Parathyroid adenoma (tissue), 2 donors: Measurements from ENCODE around the gene COL15A1.

Experiments used
- H2AFZ ChIP-seq: fragments of 300-600 bp; sonication (generic); one replicate; pipeline ENCODE4 v1.7.0; 2017; ENCODE audit warnings: antibody characterized with exemption, mild to moderate bottlenecking
- H3K27ac ChIP-seq: fragments of 300-600 bp; sonication (generic); one replicate; pipeline ENCODE4 v1.7.0; 2017
- H3K27me3 ChIP-seq: fragments of 300-600 bp; sonication (generic); one replicate; pipeline ENCODE4 v1.7.0; 2017; ENCODE audit warnings: low read length; ENCODE audit not compliant: control insufficient read depth, insufficient read depth
- H3K36me3 ChIP-seq: fragments of 300-600 bp; sonication (generic); one replicate; pipeline ENCODE4 v1.7.0; 2017; ENCODE audit warnings: low read length; ENCODE audit not compliant: control insufficient read depth, insufficient read depth
- H3K4me1 ChIP-seq: fragments of 300-600 bp; sonication (generic); one replicate; pipeline ENCODE4 v1.7.0; 2017; ENCODE audit warnings: control low read depth
- H3K4me2 ChIP-seq: fragments of 300-600 bp; sonication (generic); one replicate; pipeline ENCODE4 v1.7.0; 2017; ENCODE audit warnings: low read length
- H3K4me3 ChIP-seq: fragments of 300-600 bp; sonication (generic); one replicate; pipeline ENCODE4 v1.7.0; 2017; ENCODE audit warnings: low read depth, low read length
- H3K79me2 ChIP-seq: fragments of 300-600 bp; sonication (generic); one replicate; pipeline ENCODE4 v1.7.0; 2017; ENCODE audit warnings: control low read depth
- H3K9ac ChIP-seq: fragments of 300-600 bp; sonication (generic); one replicate; pipeline ENCODE4 v1.7.0; 2017; ENCODE audit warnings: mild to moderate bottlenecking
- H3K9me3 ChIP-seq: fragments of 300-600 bp; sonication (generic); one replicate; pipeline ENCODE4 v1.7.0; 2017; ENCODE audit warnings: low read length; ENCODE audit not compliant: control insufficient read depth
- TF ChIP-seq, protein P1 (sequence below): fragments of 300-600 bp; sonication (generic); IDR thresholded peaks from one replicate; pipeline ENCODE4 v1.7.0; 2017; ENCODE audit warnings: antibody characterized with exemption, mild to moderate bottlenecking
- donor health status: primary hyperparathyroidism.

COL15A1 gene

GRCh38 chr9:99037769-99038483 is 94.2 kb downstream of the COL15A1 start:
- Histone ChIP-seq H3K27me3 (no peaks in the 10 kb centered on the region), H3K4me2 (no peak overlapping the region), H3K27ac (no peak overlapping the region), H3K4me1 (no peaks in the 10 kb centered on the region), H3K9ac (no peak overlapping the region), H3K9me3 (no peaks in the 10 kb centered on the region), H2AFZ (no peak overlapping the region), H3K4me3 (no peak overlapping the region), H3K79me2 (no peaks in the 10 kb centered on the region), H3K36me3 (no peaks in the 10 kb centered on the region)
- TF ChIP-seq, protein P1, sequence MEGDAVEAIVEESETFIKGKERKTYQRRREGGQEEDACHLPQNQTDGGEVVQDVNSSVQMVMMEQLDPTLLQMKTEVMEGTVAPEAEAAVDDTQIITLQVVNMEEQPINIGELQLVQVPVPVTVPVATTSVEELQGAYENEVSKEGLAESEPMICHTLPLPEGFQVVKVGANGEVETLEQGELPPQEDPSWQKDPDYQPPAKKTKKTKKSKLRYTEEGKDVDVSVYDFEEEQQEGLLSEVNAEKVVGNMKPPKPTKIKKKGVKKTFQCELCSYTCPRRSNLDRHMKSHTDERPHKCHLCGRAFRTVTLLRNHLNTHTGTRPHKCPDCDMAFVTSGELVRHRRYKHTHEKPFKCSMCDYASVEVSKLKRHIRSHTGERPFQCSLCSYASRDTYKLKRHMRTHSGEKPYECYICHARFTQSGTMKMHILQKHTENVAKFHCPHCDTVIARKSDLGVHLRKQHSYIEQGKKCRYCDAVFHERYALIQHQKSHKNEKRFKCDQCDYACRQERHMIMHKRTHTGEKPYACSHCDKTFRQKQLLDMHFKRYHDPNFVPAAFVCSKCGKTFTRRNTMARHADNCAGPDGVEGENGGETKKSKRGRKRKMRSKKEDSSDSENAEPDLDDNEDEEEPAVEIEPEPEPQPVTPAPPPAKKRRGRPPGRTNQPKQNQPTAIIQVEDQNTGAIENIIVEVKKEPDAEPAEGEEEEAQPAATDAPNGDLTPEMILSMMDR, result no peak

DNA sequence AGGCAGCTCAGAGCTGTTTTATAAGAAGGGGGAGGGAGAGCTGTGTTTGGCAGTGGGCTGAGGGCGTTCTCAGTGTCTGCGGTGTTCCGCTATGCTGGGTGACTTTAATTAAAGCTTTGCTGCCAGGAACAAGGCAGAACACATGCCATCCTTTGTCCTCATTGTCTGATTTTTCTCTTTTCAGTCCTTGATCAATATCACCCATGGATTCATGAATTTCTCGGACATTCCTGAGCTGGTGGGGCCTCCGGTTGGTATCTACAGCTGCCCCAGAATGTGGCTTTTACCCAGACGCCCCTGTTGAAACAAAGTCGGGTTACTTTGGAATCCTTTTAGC is 94.7 kb downstream of the COL15A1 start:
- no peak overlapping the region for H3K4me3 ChIP-seq
- TF ChIP-seq, protein P1, result no peak
- H3K9ac ChIP-seq, result no peak overlapping the region
- no peaks in the 10 kb centered on the region for H3K4me1 ChIP-seq
- H3K27me3 ChIP-seq, result no peaks in the 10 kb centered on the region
- H3K79me2 ChIP-seq, result no peaks in the 10 kb centered on the region
- no peak overlapping the region for H3K27ac ChIP-seq
- H3K4me2 ChIP-seq, result no peak overlapping the region
- no peaks in the 10 kb centered on the region for H3K36me3 ChIP-seq
- H2AFZ ChIP-seq, result no peak overlapping the region
- H3K9me3 ChIP-seq, result no peaks in the 10 kb centered on the region

DNA sequence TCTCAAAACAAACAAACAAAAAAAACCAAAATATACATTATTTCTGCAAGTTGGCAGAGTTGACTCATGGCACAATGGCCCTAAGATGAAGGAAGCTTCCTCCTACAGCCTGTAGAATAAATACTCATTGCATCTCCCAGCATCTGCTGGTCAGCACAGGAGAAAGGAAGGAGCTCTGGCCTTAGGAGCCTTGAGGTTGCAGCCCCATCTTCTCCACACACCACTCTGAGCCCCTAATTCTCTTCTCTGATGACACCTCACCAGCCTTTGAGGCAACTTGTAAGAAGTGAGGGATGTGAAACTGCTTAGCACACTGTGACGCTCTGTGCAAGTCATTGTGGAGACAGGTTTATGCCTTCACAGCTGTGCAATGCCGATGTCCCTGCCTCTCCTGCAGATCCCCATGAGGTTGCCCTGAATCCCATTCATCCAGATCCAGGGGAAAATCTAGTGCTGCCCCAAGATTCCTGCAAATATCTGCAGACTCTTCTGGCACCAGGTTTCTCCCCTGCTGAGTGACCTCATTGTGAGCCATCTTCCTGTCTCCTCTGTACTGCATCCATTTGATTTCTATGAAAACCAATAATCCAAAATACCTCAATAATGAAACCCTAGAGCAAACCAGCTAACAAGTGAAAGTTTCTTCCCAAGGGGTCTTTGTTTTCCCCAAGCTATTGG is 95.9 kb downstream of the COL15A1 start:
- Histone ChIP-seq H3K27ac (no peak overlapping the region), H3K9me3 (no peaks in the 10 kb centered on the region), H2AFZ (no peak overlapping the region), H3K27me3 (no peaks in the 10 kb centered on the region), H3K36me3 (no peaks in the 10 kb centered on the region), H3K4me2 (no peak overlapping the region), H3K9ac (no peak overlapping the region), H3K4me3 (no peak overlapping the region), H3K79me2 (no peaks in the 10 kb centered on the region), H3K4me1 (no peaks in the 10 kb centered on the region)
- TF ChIP-seq, protein P1, result no peak

GRCh38 chr9:99040251-99040900 is 96.7 kb downstream of the COL15A1 start:
- no peak overlapping the region for H3K9ac ChIP-seq

More at GRCh38 chr9:99040251-99040900, 96.7 kb downstream of the COL15A1 start:
- Histone ChIP-seq H2AFZ (no peak overlapping the region), H3K4me1 (no peaks in the 10 kb centered on the region), H3K27me3 (no peaks in the 10 kb centered on the region), H3K9me3 (no peaks in the 10 kb centered on the region), H3K27ac (no peak overlapping the region), H3K4me2 (no peak overlapping the region), H3K79me2 (no peaks in the 10 kb centered on the region), H3K4me3 (no peak overlapping the region), H3K36me3 (no peaks in the 10 kb centered on the region)
- TF ChIP-seq, protein P1, result no peak
